GM18870 (cell line): ENCODE measurements around the gene COG7.

Experiments
- ATAC-seq: cut with Tn5 transposase; IDR thresholded peaks from one replicate; pipeline ENCODE4 v1.9.1; 2021; ENCODE audit warnings: moderate library complexity; ENCODE audit not compliant: unreplicated experiment

Gene COG7

GRCh38 chr16:23365602-23366240 is 87.3 kb downstream of the COG7 start:
- ATAC-seq = no peak

- ATAC-seq = no peak
These were observed 90.3 kb downstream of the COG7 start for GRCh38 chr16:23362460-23363317.

- ATAC-seq = no peak
These were observed 93.8 kb downstream of the COG7 start for GRCh38 chr16:23359092-23359760.

- no peak for ATAC-seq
These were observed 95.2 kb downstream of the COG7 start for GRCh38 chr16:23357761-23358290.

GRCh38 chr16:23356941-23357340 is 96.0 kb downstream of the COG7 start:
- ATAC-seq = no peak

DNA sequence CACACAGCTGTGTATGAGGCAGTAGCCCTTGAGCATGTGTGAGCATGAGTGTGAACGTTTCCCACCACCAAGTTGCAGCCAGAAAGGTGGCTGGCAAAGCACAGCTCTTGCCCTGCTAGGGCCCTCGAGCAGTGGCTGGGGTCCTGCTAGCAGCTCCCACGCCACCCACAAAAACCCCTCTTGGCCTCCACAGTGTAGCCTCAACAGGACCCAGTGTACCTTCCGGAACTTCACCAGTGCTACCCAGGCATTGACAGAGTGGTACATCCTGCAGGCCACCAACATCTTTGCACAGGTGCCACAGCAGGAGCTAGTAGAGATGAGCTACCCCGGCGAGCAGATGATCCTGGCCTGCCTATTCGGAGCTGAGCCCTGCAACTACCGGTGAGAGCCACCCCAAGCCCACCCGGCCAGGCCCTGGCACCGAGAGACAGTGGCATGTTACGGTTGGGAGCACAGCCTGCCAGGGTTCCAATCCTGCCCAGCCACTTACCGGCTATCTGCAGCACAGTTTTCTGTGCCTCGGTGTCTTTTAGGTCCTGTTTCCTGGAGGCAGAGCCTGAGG is 97.8 kb downstream of the COG7 start:
- no peak for ATAC-seq

- ATAC-seq = no peak
These were observed 98.7 kb downstream of the COG7 start for GRCh38 chr16:23354246-23354645.

GRCh38 chr16:23353440-23353839 is 99.5 kb downstream of the COG7 start:
- no peak for ATAC-seq

GRCh38 chr16:23351360-23351759 is 101.6 kb downstream of the COG7 start:
- ATAC-seq = no peak

DNA sequence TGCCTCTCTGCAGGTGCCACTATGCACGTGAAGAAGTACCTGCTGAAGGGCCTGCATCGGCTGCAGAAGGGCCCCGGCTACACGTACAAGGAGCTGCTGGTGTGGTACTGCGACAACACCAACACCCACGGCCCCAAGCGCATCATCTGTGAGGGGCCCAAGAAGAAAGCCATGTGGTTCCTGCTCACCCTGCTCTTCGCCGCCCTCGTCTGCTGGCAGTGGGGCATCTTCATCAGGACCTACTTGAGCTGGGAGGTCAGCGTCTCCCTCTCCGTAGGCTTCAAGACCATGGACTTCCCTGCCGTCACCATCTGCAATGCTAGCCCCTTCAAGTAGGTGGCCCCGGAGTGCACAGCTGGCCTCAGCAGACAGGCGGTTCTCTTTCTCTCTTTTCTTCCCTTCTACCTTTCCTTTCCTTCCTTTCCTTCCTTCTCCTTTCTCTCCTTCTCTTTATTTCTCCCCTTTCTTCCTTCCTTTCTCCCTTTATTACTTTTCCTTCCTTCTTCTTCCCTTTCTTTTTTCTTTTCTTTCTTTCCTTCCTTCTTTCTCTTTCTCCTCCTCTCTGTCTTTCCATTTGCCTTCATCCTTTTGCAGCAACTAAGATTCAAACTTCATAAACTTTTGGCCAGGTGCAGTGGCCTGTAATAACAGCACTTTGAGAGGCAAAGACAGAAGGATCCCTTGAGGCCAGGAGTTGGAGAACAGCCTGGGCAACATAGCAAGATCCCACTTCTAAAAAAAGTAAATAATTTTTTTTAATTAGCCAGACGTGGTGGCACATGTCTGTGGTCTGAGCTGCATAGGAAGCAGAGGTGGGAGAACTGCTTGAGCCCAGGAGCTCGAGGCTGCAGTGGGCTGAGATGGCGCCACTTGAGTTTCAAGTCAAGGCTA is 104.2 kb downstream of the COG7 start:
- no peak for ATAC-seq

GRCh38 chr16:23345237-23345636 is 107.8 kb downstream of the COG7 start:
- no peak for ATAC-seq

GRCh38 chr16:23343643-23344612 is 109.1 kb downstream of the COG7 start:
- ATAC-seq = no peak

DNA sequence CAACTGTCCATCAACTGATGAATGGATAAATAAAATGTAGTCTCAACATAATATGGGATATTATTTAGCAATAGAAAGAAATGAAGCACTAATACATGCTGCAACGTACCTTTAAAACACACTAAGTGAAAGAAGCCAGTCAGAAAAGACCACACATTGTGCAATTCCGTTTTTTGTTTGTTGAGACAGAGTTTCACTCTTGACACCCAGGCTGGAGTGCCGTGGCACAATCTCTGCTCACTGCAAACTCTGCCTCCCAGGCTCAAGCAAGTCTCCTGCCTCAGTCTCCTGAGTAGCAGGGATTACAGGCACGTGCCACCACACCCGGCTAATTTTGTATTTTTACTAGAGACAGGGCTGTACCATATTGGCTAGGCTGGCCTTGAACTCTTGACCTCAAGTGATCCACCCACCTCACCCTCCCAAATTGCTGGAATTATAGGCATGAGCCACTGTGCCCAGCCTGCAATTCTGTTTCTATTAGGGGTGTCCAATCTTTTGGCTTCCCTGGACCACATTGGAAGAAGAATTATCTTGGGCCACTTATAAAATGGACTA is 110.8 kb downstream of the COG7 start:
- ATAC-seq = no peak

GRCh38 chr16:23339787-23340186 is 113.2 kb downstream of the COG7 start:
- no peak for ATAC-seq
